Stimulated activated CD4-positive, alpha-beta T cell treated with anti-CD3 and anti-CD28 coated beads, Interleukin-12 subunit alpha, Interleukin-12 subunit beta, amount 100 ng/mL, for 24 hours (primary cell): ENCODE measurements around the gene ELMOD1.
A peak's percentile ranks its signal among the peaks of the same experiment; 100 is the strongest.
"Not testable (repeated sequence)": the region's sequence is repeated elsewhere in the genome, so short reads cannot be mapped to it uniquely, and the experiment has no call there.

ENCODE experiments used
- DNase-seq, 2 experiments: peaks; one replicate each; pipeline ENCODE4 v3.0.0-alpha.2; 2020; ENCODE audit warnings: low read depth in 2 of 2

Gene ELMOD1

DNA sequence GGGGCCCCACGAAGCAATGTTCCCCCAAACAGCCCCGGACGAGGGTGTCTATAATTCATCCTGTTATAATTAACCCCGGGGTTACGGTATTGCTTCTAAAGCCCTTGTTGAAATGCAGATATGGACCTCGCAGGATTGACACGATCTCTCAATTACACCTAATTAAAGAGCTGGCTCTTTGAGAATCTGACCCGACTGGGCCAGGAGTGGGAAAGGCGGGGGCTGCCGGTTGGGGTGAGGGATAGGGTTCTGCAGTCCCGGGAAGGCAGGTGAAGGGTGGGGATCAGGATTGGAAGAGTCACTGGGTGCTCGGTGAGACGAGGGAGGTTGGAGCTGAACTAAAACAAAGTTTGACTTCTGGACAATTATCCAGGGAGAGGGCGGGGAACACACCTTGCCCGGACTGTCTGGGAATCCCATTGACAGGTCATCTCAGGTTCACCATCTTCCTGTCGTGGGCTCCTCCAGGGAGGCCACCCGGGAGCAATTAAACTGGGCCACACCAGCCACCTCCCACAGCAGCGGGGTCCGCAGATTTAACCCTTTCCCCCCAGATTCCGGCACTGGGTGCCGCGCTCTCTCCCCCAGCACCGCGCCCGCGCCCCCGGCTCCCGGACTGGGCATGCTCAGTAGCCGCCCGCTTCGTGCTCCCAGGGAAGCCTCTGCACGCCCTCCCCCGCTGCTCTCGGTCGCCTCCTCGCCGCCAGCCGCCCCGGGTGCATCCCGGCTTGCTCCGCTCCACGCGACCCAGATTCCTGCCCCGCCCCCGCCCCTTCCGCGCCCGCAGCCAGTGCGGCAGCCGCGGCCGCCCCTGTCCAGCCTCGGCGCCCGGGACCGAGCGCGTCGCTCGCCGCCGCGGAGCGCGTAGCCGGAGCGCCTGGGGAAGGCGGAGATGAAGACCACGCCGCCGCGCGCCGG, at the start of gene ELMOD1:
TSS of gene ELMOD1 (plus strand) at position 688 of the 918 bp plus-strand sequence. CDS start 27,043 bp downstream, outside the sequence.
- DNase-seq: peak in 1 of 2 experiments; percentile 30

DNA sequence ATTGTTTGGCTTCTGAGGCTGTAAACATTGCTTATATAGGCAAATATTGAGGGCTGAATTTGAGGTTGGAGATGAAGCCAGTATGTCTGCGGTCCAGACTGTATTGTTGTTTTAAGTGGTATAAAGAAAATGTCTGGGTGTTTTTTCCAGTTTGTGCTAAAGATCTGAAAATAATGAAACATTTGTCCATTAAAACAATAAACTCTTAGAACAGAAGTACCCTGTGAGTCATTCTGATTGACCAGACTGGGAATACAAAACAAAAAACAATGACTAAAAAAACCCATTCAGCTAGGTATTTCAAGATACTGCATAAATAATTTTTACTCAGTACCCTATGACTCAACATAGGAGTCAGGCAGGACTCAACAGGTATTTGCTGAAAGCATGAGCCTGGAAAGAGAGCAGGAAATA, 45.8 kb upstream of the ELMOD1 start:
- DNase-seq: no peak

DNA sequence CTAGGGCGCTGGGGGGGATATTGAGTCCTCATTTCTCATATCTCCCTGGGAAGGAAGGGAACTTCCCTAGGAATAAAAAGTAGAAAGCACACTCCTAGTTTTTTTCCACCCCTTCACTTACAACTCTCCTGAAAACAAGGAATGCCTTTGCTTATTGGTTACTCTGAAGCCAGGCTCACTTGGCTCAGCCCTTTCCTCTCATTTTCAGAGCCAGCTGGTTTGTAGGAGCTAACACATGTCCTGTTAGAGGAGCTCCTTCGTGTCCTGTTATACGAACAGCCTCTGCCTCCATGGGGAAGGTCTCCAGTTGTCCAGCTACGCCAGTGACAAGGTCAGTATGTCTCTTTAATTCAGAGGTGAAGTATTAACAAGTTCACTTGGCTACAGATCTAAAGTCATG, 43.0 kb upstream of the ELMOD1 start:
- DNase-seq: no peak

DNA sequence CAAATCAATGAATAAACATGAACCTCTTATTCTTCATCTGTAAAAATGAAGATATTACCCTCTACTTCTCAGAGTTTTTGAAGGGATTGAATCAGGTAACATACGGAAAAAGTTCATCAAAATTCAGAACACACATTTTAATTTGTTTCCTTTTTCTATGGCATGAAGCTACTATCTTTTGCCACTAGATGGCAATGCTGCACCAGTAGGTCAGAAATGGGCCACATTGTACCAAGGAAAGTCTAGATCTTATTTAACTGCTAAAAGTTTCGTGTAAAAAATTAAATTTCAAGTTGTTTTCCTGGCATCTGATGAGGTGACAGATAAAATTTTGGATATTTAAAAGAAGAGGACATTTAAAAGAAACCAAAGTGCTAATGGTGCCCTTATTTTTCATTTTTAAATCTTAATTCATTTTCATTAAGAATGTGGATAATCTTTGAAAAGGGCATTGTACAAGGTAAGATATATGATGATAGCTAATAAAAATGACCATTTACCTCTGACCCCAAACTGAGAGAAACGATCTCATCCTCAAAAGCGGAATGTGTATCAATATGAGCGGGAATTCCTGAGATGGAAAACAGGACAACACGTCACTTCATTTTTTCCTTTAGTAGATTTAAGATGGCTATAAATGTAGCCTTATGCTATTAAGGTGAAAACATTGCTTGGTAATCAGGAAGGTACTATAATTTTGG, 41.5 kb upstream of the ELMOD1 start:
- no peak for DNase-seq

DNA sequence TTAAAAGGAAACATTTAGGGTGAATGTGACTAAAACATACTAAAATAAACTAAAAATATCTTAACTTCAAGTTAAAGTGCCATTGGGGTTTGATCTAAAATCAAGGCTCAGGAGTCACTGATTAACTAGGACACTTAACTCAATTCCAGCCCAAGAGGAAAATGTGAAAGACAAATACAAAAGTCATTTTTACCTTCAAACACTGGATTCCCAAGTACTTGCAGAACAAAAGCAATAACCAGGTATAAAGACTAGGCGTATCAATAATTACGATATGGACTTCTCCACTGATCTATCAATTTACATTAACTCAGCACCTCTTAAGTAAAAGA, 41.0 kb upstream of the ELMOD1 start:
- DNase-seq: no peak

DNA sequence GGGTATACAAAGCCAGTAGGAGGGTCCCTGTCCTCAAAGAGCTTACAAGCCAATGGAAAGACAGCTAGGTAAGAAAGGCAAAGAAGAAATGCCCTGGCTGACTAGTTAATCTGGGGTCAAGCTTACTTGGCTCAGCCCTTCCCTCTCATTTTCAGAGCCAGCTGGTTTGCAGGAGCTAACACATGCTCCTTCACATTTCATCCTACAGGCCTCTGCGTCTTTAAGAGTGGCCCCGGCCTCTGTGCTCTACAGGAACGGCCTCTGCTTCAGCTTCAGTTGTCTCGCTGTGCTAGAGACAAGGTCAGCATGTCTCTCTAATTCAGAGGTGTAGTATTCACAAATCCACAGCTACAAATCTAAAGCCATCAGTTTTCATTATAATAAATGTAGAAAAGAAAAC, 40.6 kb upstream of the ELMOD1 start:
- no peak for DNase-seq

DNA sequence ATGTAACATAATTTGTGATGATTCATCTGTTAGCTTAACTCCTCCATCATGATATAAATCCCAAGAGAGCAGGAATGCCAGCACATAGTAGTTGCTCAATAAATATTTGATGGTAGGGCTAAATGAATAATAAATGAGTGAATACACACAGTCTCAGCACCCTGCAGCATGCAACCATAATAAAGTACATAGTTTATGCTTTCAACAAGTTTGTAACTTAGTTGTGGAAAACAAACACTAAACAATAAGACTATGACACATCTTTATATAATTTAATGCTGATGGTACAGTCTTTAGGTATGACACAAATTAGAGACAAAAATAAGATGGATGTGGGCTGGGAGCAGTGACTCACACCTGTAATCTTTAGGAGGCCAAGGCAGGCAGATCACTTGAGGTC, 29.3 kb upstream of the ELMOD1 start:
- no peak for DNase-seq

DNA sequence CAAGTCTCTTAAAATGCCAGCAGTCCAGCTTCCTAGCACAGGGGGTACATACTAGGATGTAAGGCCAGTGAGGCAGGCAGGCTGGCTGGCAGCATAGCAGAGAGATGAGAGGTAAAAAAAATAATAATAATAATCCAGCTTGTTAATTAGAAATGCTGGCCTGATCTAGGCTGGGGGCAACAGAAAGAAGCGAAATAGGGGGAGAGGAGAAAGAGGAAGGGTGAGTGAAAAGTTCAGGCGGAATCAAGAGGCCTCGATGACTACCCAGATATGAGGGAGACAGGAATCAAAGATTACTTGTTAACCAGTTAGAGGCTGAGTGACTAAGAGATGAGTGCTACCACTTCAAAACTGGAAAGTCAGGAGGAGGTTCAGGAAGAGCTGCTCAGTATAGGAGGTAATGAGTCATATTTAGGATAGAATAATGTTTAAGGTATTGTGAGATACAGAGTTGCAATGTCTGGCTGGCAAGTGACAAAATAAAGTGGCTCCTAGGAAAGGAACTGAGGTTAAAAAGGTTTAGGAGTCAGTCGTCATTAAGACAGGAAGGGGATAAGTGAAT, 28.2 kb upstream of the ELMOD1 start:
- DNase-seq: no peak

DNA sequence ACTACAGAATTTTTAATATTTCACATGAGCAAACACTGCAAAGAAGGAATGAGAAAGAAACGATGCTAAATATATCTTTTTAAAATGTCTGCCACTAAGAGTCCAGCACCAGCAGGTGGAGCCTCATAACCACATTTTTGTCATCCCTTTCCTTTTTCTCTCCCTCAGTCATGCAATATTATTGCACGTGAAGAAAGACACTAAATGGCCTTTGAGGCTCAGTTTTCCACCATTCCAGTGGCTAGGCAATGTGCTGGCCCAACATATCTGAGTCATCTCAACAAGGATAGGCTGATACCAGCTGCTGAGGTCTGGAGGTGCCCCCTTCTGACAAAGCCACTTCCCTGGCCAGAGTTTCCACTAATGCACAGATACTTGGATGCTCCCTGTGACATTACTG, 27.2 kb upstream of the ELMOD1 start:
- no peak for DNase-seq

DNA sequence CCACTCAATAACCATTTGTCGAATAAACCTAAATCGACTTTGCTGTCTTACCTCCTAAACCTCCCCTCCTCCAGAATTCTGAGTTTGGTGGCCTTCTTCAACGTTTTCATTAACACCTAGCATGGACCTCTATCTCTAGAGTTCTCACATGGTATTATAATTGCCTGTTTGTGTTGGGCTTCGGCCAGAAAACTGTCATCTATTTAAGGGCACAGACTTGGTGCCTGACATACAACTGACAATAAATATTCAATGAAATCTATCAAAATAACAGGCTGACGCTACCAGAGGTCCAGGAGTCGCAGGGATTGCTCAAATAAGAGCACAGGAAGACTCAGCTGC, 26.1 kb upstream of the ELMOD1 start:
- DNase-seq: no peak

DNA sequence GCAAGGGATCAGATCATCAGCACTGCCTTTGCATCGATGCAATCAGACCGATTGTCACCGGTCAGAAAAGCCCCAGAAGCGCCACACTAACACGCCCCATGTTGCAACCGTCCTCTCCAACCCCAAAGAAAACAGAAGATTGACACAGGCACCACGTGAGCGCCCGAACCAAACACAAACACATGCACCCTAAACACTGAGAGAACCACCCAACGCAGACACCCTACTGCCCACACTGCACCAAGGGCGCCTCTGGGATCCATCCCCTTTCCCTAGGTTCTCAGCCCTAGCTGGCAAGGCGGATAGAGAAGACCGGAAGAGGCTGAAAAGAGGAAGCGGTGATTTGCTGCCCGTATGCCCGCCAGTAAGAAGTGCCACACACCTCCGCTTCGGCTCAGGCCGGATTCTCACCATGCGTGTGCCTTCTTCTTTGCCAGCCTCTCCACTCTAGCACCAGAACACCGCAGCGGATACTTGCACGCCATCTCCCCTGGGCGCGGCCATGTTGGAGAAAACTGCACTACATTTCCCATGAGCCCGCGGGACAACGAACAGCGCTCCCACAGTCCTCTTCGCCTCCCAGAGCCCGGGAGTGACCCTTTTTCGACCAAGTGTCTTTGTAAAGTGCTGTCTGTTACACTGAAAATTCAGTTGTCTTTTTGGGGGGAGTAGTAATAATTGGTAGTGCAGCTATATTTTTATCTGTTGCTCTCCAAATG, 25.6 kb upstream of the ELMOD1 start, which contains the start of gene ALKBH8:
TSS of gene ALKBH8 (minus strand) at position 517 of the 719 bp plus-strand sequence. CDS start 4,842 bp downstream, outside the sequence.
- peak; percentile 60 to 71 for DNase-seq

DNA sequence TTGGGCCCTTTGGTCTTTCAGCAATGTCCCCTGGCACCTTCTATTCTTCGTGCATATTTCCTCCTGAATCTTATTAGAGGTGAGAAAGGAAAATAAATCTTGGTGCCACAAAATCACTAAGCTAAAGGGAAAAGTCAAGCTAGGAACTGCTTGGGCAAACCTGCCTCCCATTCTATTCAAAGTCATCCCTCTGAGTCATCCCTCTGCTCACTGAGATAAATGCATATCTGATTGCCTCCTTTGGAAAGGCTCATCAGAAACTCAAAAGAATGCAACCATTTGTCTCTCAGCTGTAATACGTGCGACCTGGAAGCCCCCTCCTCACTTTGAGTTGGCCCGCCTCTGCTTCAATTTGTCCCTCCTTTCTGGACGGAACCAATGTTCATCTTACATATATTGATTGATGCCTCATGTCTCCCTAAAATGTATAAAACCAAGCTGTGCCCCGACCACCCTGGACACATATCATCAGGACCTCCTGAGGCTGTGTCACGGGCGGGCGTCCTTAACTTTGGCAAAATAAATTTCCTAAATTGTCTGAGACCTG, 24.9 kb upstream of the ELMOD1 start:
- DNase-seq: not testable (repeated sequence)

DNA sequence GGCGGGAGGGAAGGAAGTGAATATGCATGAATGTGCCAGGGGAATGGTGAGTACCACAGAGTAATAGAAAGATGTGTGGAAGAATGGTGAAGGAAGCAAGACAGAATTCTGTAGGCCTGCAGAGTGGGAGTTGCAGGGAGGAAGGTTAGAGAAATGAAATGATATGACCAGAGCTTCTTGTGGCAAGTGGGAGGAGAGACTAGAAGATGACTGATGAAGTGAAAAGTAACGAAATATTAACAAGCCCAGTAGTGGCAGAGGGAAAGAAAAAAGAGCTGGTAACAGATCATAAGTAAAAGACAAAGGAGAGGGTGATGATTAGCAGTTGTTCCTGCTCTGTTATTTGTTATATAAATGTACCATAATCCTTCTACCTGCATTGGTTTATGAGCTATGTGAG, 24.4 kb upstream of the ELMOD1 start:
- no peak for DNase-seq

DNA sequence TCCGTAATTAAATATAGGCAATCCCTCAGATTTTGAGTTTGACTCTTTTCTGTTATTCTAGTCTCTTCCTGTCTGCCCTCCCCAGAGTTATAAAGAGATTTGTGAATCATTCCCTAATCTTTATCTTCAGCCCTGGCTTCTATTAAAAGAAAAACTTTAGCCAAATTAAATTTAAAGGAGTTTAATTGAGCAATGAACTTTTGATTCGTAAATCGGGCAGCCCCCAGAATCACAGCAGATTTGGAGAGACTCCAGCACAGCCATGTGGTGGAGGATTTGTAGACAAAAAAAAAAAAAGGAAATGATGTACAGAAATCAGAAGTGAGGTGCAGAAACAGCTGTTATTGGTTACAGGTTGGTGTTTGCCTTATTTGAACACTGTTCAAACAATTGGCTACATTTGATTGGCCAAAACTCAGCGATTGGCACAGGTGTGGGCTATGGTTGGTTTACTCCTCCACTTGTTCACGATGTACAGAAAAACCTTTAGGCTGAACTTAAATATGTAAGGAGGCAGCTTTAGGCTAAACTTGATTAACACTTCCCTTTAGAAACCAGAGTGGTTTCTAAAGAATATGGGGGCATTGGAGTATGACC, 23.1 kb upstream of the ELMOD1 start:
- DNase-seq: no peak

DNA sequence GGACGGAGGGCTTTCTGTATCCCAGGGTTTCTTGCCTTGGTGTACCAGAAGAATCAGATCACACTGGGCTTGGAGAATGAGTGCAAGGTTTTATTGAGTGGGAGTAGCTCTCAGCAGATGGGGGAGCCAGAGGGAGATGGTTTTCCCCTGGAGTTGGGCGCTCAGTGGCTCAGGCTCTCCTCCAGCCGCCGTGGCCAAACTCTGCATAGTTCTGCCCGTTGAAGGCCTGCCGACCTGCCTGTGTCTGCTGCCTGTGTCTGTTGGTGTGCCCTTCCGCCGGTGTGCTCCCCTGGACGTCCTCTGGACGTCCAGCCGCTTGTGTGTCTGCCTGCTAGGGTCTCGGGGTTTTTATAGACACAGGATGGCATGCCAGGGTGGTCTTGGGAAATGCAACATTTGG, 20.9 kb upstream of the ELMOD1 start:
- no peak for DNase-seq

DNA sequence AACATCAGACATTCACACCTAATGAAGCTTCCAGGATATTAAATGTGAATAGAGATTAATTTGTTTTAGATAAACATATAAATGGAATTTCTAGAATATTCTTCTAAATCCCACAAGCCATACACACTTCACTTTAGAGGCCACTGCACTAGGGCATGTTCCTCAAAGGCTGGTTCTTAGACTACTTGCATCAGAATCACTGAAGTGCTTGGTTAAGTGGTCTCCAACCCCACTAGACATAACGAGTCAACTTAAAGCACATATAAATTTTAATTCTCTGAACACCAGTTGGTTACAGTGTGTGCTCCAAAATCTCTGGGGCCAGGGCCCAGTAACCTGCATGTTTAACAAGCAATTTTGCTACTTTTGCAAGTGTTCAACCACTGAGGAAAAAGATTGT, 17.5 kb upstream of the ELMOD1 start:
- no peak for DNase-seq

DNA sequence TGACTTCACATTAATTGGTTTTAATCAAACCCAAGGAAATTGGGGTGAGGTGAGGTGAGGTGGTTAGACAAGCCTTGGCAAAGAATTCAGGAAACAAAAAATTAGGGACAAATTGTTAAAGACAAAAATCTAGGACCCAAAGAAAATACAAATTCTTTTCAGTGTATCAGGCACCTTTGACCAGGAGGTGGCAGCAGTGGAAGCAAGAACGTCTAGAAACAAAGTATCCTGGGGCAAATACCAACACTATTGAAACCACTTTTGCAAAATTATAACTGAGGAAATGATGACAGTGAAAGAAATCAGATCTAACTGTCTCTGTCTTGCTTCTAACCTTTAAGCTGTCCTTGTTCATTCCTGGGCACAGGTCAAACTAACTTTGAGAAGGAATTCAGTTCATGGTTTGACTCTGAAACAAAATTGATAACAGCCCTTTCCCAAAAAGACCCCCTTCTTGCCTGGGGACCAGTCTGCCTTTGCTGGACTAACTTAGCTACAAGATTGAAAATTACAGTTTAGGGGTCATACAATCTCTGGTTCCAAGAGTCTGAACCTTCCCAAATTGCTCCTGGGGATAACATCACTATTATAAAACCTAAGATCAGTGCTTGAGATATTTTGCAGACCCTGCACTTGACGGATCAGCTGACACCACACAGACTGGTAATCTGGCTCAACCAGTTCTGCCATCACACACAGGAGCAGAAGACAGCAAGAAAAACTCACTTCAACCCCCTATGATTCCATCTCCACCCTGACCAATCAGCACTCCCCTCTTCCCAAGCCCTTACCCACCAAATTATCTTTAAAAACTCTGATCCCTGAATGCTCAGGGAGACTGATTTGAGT, 14.2 kb upstream of the ELMOD1 start:
- peak in 1 of 2 experiments; percentile 56 for DNase-seq

DNA sequence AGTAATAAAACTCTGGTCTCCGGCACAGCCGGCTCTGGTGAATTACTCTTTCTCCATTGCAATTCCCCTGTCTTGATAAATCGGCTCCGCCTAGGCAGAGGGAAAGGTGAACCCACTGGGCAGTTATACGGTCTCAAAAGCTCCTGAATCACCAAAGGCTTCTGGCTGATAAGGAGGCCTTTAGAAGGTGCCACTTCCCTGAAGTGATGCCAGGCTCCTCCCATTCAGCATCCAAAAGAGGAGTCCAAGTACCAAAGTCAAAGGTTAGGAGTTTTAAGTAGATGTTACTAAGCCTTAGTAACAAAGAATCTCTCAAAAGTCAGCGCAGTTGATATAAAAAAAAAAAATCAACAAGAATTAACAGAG, 13.6 kb upstream of the ELMOD1 start:
- DNase-seq: no peak

DNA sequence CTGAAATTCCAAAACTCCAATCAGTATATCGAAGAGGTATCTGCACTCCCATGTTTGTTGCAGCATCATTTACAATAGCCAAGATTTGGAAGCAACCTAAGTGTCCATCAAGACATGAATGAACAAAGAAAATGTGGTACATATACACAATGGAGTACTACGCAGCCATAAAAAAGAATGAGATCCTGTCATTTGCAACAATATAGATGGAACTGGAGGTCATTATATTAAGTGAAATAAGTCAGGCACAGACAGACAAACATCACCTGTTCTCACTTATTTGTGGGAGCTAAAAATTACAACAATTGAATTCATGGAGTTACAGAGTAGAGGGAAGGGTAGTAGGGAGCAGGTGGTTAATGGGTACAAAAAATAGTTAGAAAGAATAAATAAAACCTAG, 11.8 kb upstream of the ELMOD1 start:
- not testable (repeated sequence) for DNase-seq

DNA sequence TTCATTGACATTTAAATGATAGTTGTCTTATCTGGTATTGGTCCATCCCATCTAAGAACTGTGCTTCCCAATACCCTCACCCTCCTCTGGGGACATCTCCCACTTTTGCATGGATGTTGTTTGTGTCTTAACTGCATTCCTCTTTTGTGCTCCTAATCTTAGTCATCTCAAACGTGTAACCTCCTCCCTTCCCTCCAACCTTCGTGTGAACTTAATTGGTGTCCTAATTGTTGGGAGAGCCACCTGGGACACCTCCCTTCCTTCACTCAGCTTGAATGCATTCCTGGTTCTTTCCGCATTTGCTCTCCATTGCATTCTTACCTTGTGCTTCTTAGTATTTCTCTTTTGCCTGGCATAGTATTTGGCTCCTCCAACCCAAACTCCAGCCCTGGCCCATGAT, 9.8 kb upstream of the ELMOD1 start:
- DNase-seq: no peak
